Coronary artery (tissue), 2 donors: ENCODE measurements around the gene KDELR1.

Source experiments
- DNase-seq: peaks from one replicate; pipeline ENCODE4 v3.0.0-alpha.2; 2017; ENCODE audit warnings: low spot score
- H3K27ac ChIP-seq, 2 donors: fragments of 200-600 bp; sonication (generic); one replicate each; pipeline ENCODE4 v1.5.1; 2016 to 2019
- H3K4me3 ChIP-seq: fragments of 200-600 bp; sonication (generic); 2 replicates; pipeline ENCODE4 v1.5.1; 2016; ENCODE audit warnings: mild to moderate bottlenecking, moderate library complexity
- TF ChIP-seq, protein P1 (sequence below): fragments of 200-600 bp; sonication (generic); IDR thresholded peaks from one replicate; pipeline ENCODE4 v1.5.1; 2019; ENCODE audit warnings: antibody characterized with exemption

KDELR1 gene

DNA sequence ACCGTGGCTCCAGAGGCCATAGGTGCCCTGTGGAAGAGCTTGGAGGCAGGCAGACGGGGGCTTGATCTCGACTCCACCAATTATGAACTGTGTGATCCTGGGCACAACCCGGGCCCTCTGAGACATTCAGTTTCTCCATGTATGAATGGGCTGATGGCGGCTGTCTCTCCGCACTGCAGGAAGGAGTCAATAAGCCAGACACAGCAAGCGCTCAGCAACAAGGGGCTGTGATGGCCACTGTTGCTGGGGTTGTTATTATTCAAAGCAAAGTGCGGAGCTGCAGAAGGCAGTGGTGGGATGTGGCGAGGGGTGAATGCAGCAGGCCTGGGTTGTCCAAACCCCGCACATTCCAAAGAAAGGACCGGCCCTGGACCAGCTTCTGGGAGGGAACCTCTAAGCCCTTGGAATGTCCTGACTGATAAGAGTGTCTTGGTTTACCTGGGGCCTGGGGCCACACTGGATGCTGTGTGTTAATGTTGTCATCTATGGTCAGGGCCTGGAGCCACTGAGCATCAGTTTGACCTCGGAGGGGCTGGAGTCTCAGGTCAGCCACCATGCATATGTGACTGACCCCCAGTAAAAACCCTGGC lies 35.9 kb downstream of the KDELR1 start:
- Histone ChIP-seq H3K4me3 (no peak overlapping the region), H3K27ac (no peak overlapping the region)
- TF ChIP-seq, protein P1, sequence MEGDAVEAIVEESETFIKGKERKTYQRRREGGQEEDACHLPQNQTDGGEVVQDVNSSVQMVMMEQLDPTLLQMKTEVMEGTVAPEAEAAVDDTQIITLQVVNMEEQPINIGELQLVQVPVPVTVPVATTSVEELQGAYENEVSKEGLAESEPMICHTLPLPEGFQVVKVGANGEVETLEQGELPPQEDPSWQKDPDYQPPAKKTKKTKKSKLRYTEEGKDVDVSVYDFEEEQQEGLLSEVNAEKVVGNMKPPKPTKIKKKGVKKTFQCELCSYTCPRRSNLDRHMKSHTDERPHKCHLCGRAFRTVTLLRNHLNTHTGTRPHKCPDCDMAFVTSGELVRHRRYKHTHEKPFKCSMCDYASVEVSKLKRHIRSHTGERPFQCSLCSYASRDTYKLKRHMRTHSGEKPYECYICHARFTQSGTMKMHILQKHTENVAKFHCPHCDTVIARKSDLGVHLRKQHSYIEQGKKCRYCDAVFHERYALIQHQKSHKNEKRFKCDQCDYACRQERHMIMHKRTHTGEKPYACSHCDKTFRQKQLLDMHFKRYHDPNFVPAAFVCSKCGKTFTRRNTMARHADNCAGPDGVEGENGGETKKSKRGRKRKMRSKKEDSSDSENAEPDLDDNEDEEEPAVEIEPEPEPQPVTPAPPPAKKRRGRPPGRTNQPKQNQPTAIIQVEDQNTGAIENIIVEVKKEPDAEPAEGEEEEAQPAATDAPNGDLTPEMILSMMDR = no peak
- no peak for DNase-seq

DNA sequence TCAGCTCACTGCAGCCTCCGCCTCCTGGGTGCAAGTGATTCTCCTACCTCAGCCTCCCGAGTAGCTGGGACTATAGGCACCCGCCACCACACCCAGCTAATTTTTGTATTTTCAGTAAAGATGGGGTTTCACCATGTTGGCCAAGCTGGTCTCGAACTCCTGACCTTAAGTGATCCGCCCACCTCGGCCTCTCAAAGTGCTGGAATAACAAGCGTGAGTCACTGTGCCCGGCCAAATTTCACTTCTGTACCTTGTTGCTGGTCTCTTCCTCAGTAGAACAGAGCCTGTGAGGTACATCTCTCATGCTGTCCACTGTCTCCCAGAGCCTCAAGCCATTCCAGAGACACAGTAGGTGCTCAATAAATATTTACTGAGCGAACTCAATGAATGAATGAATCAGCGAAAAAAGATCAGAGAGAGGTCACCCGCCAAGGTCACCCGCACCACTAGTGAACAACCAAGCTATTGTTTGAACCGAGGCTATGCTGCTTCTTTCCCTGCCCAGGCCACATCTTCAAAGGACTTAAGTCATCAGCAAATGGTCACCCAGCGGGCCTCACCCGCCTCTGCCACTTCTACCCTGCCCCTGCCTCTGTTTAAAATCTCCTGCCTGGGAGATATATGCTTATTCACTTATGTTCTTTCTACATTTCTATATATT lies 36.9 kb downstream of the KDELR1 start:
- H3K27ac ChIP-seq = no peak overlapping the region
- no peak for DNase-seq
- TF ChIP-seq, protein P1 = no peak
- H3K4me3 ChIP-seq = no peak overlapping the region

DNA sequence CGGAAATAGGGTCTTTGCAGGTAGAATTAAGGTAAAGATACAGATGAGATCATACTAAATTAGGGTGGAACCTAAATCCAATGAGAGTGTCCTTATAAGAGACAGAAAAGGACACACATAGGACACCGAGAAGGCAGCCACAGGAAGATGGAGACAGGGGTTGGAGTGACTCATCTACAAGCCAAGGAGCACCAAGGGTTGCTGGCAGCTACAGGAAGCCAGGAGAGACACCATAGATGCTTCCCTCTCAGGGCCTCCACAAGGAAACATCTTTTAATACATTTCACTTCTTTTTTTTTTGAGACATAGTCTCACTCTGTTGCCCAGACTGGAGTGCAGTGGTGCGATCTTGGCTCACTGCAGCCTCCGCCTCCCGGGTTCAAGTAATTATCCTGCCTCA lies 37.7 kb downstream of the KDELR1 start:
- DNase-seq = no peak
- TF ChIP-seq, protein P1 = no peak
- no peak overlapping the region for H3K27ac ChIP-seq
- no peak overlapping the region for H3K4me3 ChIP-seq

DNA sequence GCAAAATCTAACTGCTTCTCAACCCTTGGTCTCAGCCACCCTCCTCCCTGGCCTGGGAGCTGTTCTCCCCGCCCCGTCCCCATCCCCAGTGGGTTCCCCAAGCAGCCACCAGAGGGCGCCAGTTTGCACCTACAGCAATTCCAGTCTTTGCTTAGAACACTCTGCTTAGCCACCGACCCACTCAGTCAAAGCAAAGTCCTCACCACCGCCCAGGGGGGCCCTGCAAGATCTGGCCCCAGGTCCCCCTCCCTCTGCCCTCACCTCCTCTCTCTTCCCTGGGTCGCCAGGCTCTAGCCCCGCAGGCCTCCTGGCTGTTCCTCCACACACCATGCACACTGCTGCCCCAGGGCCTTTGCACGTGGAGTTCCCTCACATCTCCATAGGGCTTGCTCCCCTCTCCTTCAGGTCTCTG lies 40.0 kb downstream of the KDELR1 start:
- H3K4me3 ChIP-seq = no peak overlapping the region
- H3K27ac ChIP-seq = no peak overlapping the region
- TF ChIP-seq, protein P1 = peak; percentile 64
- DNase-seq = no peak

DNA sequence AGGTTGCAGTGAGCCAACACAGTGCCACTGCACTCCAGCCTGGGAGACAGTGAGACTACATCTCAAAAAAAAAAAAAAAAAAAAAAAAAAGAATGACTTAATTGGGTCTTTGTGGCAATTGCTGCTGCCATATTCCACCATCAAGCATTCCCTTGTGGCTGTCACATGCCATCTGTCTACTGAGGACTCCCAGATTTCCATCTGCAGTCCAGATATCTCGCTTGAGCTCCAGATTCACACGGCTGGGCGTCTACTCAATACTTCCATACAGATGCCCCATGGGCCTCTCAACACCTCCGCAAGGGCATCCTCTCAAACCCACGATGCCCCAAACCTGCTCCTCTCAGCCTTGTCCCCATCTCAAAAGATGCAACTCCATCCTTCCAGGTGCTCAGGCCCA lies 40.5 kb downstream of the KDELR1 start:
- Histone ChIP-seq H3K4me3 (no peak overlapping the region), H3K27ac (no peak overlapping the region)
- TF ChIP-seq, protein P1 = no peak
- no peak for DNase-seq

DNA sequence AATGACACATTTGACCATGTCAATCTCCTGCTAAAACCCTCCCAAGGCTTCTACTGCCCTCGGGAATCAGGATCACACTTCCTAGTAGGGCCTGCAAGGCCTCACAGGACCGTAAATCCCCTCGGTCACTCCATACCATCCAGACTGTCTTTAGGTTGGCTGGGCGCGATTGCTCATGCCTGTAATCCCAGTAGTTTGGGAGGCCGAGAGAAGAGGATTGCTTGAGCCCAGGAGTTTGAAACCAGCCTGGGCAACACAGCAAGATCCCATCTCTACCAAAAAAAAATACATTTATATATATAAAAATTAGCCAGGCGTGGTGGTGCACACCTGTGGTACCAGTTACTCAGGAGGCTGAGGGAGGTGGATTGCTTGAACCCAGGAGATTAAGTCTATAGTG lies 42.6 kb downstream of the KDELR1 start:
- no peak overlapping the region for H3K27ac ChIP-seq
- no peak for DNase-seq
- TF ChIP-seq, protein P1 = no peak
- H3K4me3 ChIP-seq = no peak overlapping the region

DNA sequence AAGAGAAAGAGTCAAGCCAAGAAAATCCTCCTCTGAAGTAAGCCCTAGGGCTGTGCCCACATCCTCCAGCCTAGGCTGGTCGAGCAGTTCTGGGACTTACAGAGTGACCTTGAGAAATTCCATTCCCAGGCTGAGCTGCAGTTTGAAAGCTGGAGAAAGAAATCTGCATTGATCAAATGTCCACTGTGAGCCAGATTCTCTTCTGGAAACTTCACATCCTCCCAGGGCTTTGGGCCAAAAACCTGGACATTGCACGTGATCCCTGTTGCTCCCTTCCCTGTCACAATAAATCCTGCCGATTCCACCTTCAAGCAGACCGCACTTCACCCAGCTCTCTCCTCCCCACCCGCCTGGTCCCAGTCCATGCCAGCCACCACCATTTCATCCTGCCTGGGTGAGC lies 43.3 kb downstream of the KDELR1 start:
- TF ChIP-seq, protein P1 = no peak
- no peak overlapping the region for H3K27ac ChIP-seq
- DNase-seq = no peak
- no peak overlapping the region for H3K4me3 ChIP-seq
